Mucosa of descending colon (tissue), 3 donors: Measurements from ENCODE around the gene OGT. TPM values are rescaled to one million over a fixed set of nuclear protein-coding genes. Genes with fewer than 3 reads are reported as not detected.

Experiments used
- ATAC-seq: fragments of 200-7000 bp; cut with Tn5 transposase; one replicate; pipeline ENCODE4 v1.9.1; 2020; ENCODE audit warnings: mild to moderate bottlenecking, moderate library complexity
- DNase-seq, 3 donors: peaks; one replicate each; pipeline ENCODE4 v3.0.0-alpha.2; 2020
- H3K36me3 ChIP-seq: fragments of 200-600 bp; one replicate; pipeline ENCODE4 v1.8.0; 2021; ENCODE audit warnings: low read depth, mild to moderate bottlenecking
- H3K4me1 ChIP-seq: fragments of 200-600 bp; one replicate; pipeline ENCODE4 v1.8.0; 2021; ENCODE audit warnings: low read depth, mild to moderate bottlenecking
- H3K4me3 ChIP-seq: fragments of 200-600 bp; one replicate; pipeline ENCODE4 v1.8.0; 2021; ENCODE audit warnings: mild to moderate bottlenecking
- H3K9me3 ChIP-seq: fragments of 200-600 bp; one replicate; pipeline ENCODE4 v1.8.0; 2021; ENCODE audit warnings: mild to moderate bottlenecking
- CTCF ChIP-seq: fragments of 200-600 bp; IDR thresholded peaks from one replicate; pipeline ENCODE4 v1.8.0; 2022; ENCODE audit warnings: antibody characterized with exemption, mild to moderate bottlenecking
- intact Hi-C, 2 donors: fragments of 100-400 bp; cut with DNase I in 1 of 2; cut with micrococcal nuclease in 1 of 2; formaldehyde crosslinking; loops; one replicate each; pipeline versions ENCODE4 v1.11.0 to v1.11.1; 2022; cut with DNase I, micrococcal nuclease
- total RNA-seq, 3 donors: library from RNA; stranded (reverse); fragmentation: NEBNext Ultra II Directional in 2 of 3; extraction: Animal tissue kit (Norgen Biotek cat#: 25700) in 2 of 3; gene quantifications; one replicate each; pipeline versions ENCODE4 v1.2.1 to v1.2.4, GENCODE V29; 2021 to 2023
- donor health status: DM: no; HTN: no; CAD: no; lungs with moderate emphysema.
- donor health status: DM: no; HTN: no; CAD: no.
- donor health status: DM: no; HTN: yes; CAD: no.

Gene OGT
- total RNA-seq, 3 donors from 2014 or later = 89.4 to 133 (median 120) TPM

GRCh38 chrX:71534773-71535544 lies 2.1 kb downstream of the OGT start:
- ATAC-seq = no peak
- intact Hi-C loops = no loop called here
- TF ChIP-seq CTCF = no peak
- Histone ChIP-seq H3K36me3 (no peaks in the 10 kb centered on the region), H3K9me3 (no peaks in the 10 kb centered on the region), H3K4me3 (no peak overlapping the region), H3K4me1 (no peaks in the 10 kb centered on the region)
- DNase-seq = no peak

GRCh38 chrX:71536285-71536684 lies 3.4 kb downstream of the OGT start:
- DNase-seq (no peak), ATAC-seq (no peak)
- Histone ChIP-seq H3K4me3 (no peak overlapping the region), H3K4me1 (no peaks in the 10 kb centered on the region), H3K36me3 (no peaks in the 10 kb centered on the region), H3K9me3 (no peaks in the 10 kb centered on the region)
- intact Hi-C loops = no loop called here
- TF ChIP-seq CTCF = no peak

GRCh38 chrX:71537743-71538142 lies 4.8 kb downstream of the OGT start:
- no peak for DNase-seq
- TF ChIP-seq CTCF = no peak
- intact Hi-C loops = no loop called here
- H3K36me3 ChIP-seq = no peaks in the 10 kb centered on the region
- H3K4me1 ChIP-seq = peaks cover 5% of the 10 kb centered on the region
- no peaks in the 10 kb centered on the region for H3K9me3 ChIP-seq
- ATAC-seq = no peak
- no peak overlapping the region for H3K4me3 ChIP-seq

- H3K36me3 ChIP-seq = no peaks in the 10 kb centered on the region
- intact Hi-C loops = no loop called here
- DNase-seq (no peak), ATAC-seq (peak; percentile 54)
- no peak for TF ChIP-seq CTCF
- no peak overlapping the region for H3K4me3 ChIP-seq
- H3K4me1 ChIP-seq = peaks cover 5% of the 10 kb centered on the region
- H3K9me3 ChIP-seq = no peaks in the 10 kb centered on the region
Measured at GRCh38 chrX:71540801-71541200, 7.9 kb downstream of the OGT start.

- H3K4me3 ChIP-seq = no peak overlapping the region
- peaks cover 5% of the 10 kb centered on the region for H3K4me1 ChIP-seq
- intact Hi-C loops = no loop called here
- DNase-seq (no peak), ATAC-seq (peak; percentile 43)
- no peaks in the 10 kb centered on the region for H3K9me3 ChIP-seq
- TF ChIP-seq CTCF = no peak
- no peaks in the 10 kb centered on the region for H3K36me3 ChIP-seq
Measured at GRCh38 chrX:71541210-71542022, 8.5 kb downstream of the OGT start.
